GM03348 (cell line): Measurements from ENCODE around the gene SPRN.
"Not testable (repeated sequence)": the region's sequence is repeated elsewhere in the genome, so short reads cannot be mapped to it uniquely, and the experiment has no call there.

Experiments used
- DNase-seq: peaks from one replicate; pipeline ENCODE4 v3.0.0; 2012; ENCODE audit warnings: low spot score

Gene SPRN

GRCh38 chr10:133456041-133456951 is 31.9 kb upstream of the SPRN start:
- DNase-seq = no peak

DNA sequence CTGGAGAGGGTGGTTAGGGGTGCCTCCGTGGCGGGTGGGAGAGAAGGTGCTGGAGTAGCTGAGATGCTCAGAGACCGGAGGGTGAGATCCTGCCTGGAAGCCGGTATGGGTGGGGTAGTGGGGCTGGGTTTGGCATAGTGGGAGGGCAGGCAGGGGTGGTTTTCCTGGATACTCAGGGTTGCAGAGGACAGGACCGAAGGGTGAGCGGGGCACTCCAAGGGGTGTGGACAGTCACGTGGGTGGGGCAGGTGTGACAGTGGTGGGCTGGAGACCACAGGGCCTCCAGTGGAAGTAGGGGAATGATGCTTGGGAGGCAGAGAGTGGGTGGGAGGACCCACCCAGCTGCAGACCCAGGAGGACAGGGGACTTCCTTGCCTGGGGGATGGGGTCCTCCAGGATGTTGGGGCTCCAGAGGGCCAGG is 31.2 kb upstream of the SPRN start:
- no peak for DNase-seq

- DNase-seq = no peak
Measured at GRCh38 chr10:133455196-133455595, 30.8 kb upstream of the SPRN start.

- DNase-seq = no peak
Measured at GRCh38 chr10:133454204-133454893, 29.9 kb upstream of the SPRN start.

- no peak for DNase-seq
Measured at GRCh38 chr10:133453516-133454203, 29.2 kb upstream of the SPRN start, which contains the start of gene SCART1. SCART1 (plus strand) TSS chr10:133453945; CDS start chr10:133453998, 53 bp downstream.

- no peak for DNase-seq
Measured at GRCh38 chr10:133452453-133452852, 28.0 kb upstream of the SPRN start.

- no peak for DNase-seq
Measured at GRCh38 chr10:133451346-133451745, 26.9 kb upstream of the SPRN start.

DNA sequence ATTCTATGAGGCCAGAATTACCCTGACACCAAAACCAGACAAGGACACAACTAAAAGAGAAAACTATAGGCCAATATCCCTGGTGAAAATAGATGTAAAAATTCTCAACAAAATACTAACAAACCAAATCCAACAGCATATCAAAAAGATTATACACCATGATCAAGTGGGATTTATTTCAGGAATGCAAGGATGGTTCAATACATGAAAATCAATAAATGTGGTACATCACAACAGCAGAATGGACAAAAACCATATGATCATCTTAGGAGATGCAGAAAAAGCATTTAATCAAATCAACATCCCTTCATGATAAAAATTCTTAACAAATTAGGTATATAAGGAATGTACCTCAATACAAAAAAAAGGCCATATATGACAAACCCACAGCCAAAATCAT is 23.7 kb upstream of the SPRN start:
- no peak for DNase-seq

DNA sequence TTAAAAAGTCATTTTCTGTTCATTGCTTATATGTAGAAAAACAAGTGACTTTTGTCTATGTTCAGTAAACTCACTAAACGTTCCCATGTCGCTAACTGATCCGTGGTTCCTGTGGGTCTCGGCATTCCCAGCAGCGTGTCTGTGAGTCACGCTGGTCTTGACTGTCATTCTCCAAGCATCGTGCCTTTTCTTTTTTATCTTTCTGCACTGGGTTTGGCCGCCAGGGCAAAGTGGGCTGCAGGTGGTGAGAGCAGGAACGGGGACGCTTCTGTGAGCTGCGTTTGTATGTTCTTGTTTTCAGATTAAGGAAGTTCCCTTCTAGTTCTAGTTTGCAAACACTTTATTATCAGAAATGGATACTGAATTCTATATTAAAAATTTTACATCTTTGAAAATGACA is 22.6 kb upstream of the SPRN start:
- DNase-seq = no peak

GRCh38 chr10:133445751-133446708 is 21.6 kb upstream of the SPRN start:
- DNase-seq = peak; percentile 5

DNA sequence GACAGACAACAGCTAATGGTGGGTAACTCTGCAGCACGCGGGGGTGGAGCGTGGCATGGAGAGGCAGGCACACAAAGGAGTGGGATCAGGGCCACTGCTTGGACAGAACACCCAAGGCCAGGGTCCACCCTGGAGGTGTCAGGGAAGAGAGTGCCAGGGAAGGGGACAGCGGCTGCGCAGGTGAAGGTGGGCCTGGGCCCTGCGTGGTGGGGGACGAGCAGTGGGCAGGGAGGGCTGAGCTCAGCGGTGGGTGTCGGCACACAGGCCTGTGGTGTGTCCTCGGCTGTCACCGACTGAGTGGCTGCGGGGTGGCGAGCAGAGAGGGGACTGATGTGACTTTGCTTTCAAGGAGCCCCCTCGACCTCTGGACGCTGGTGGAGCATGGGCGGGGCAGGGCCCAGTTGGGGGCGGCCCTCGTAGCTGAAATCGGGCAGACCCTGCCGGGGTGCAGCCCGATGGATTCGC is 20.9 kb upstream of the SPRN start:
- peak; percentile 11 for DNase-seq

GRCh38 chr10:133444342-133445267 is 20.2 kb upstream of the SPRN start:
- DNase-seq = no peak

DNA sequence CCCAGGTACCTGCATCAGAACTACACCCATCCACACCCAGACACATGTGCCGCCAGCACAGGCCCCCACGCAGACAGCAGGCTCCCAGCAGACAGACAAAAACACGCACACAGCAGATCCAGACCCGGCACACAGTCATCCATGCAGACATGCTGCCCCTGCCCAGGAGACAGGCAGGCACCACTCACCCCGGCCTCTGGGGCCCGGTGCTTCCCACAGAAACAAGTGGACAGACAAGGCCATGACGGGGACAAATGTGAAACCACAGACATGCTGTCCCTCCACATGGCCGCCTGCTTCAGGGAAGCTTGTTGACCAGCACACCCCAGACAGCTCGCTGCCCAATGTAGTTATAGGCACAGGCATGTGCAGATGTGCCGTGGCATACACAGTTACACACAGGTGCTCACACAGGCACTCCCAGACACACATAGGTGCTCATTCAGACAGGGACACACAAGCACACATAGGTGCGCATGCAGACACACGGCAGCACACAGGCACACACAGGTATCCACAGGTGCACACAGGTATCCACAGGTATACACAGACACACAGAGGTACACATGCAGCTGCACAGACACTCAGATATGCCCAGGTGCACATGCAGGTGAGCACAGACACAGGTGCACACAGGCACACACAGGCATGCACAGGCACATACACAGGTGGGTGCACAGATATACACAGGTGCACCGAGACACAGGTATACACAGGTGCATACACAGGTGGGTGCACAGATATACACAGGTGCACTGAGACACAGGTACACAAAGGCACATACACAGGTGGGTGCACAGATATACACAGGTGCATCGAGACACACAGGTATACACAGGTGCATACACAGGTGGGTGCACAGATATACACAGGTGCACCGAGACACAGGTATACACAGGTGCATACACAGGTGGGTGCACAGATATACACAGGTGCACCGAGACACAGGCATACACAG is 18.8 kb upstream of the SPRN start:
- DNase-seq = no peak

- no peak for DNase-seq
Measured at GRCh38 chr10:133442191-133442966, 18.0 kb upstream of the SPRN start.

- DNase-seq = no peak
Measured at GRCh38 chr10:133441780-133442179, 17.4 kb upstream of the SPRN start.

DNA sequence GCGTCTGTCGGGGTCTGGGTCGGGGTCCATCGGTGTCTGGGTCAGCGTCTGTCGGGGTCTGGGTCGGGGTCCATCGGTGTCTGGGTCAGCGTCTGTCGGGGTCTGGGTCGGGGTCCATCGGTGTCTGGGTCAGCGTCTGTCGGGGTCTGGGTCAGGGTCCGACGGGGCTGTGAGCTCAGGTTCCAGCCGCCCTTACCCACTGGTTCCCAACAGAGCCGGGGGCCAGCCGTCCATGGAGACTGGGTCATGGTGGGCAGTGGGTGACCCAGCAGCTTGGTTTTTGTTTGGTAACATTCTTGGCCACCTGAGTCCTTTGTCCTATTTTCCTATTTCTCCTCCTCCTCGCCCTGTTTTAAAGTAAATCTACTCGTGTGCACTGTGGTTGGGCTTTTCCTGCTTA is 16.9 kb upstream of the SPRN start:
- not testable (repeated sequence) for DNase-seq

DNA sequence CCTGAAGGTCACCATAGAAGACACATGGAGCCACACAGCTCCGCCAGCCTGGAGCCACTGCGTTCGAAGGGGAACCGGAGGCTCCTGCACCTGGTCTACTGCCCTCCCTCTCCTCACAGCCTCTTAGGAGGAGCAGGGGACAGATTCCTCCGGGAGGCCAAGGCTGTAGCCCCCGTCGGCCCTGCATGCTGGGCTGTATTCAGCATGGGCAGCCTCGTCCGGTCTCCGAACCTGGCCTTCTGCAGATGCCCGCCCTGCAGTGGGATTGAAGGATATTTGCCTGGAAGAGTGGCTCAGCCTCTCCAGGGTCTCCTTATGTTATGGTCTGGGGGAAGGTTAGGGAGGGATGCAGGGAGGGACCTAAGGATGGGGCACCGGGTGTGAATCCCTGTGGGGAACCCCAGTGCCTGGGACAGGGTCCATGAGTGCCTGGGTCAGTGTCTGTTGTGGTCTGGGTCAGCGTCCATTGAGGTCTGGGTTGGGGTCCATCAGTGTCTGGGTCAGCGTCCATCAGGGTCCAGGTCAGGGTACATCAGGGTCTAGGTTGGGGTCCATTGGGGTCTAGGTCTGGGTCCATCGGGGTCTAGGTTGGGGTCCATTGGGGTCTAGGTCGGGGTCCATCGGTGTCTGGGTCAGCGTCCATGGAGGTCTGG is 16.3 kb upstream of the SPRN start:
- no peak for DNase-seq
